MCF 10A (cell line): ENCODE measurements around the gene ANO2. TPM values are rescaled to one million over a fixed set of nuclear protein-coding genes. Genes with fewer than 3 reads are reported as not detected.

Experiments used
- BruUV-seq: library from RNA; stranded (reverse); fragments of 400-500 nt; replicated peaks from 2 replicates; lab custom pipeline; 2021; lab: Mats Ljungman, UMichigan
- CTCF ChIA-PET: fragments of 300-600 bp; sonication (Branson Sonifier 250); formaldehyde crosslinking; extraction: SDS; loops from one replicate; lab custom pipeline; 2021; ENCODE audit warnings: antibody characterized with exemption, inconsistent platforms; lab: Yijun Ruan, JAX
- POLR2A ChIA-PET: fragments of 300-600, 350-650 bp; sonication (Branson Sonifier 250); formaldehyde crosslinking; extraction: SDS; loops from one replicate; lab custom pipeline; 2020; ENCODE audit warnings: antibody characterized with exemption, inconsistent platforms; lab: Yijun Ruan, JAX
- DNase-seq: peaks from one replicate; pipeline ENCODE4 v3.0.0-alpha.2; 2018; ENCODE audit not compliant: unreplicated experiment
- H3K27ac Mint-ChIP-seq: one replicate; pipeline ENCODE4 v1.8.0; 2022; ENCODE audit warnings: mild to moderate bottlenecking, low read depth, mixed read lengths; ENCODE audit not compliant: unreplicated experiment
- H3K27me3 Mint-ChIP-seq: one replicate; pipeline ENCODE4 v1.8.0; 2022; ENCODE audit warnings: mixed read lengths; ENCODE audit not compliant: insufficient read depth, unreplicated experiment
- H3K36me3 Mint-ChIP-seq: one replicate; pipeline ENCODE4 v1.8.0; 2022; ENCODE audit warnings: mild to moderate bottlenecking, moderate library complexity, mixed read lengths; ENCODE audit not compliant: insufficient read depth, unreplicated experiment
- H3K4me1 Mint-ChIP-seq: one replicate; pipeline ENCODE4 v1.8.0; 2022; ENCODE audit warnings: mixed read lengths; ENCODE audit not compliant: insufficient read depth, unreplicated experiment
- H3K4me3 Mint-ChIP-seq: one replicate; pipeline ENCODE4 v1.8.0; 2022; ENCODE audit warnings: mild to moderate bottlenecking, moderate library complexity, mixed read lengths; ENCODE audit not compliant: unreplicated experiment
- H3K9me3 Mint-ChIP-seq: one replicate; pipeline ENCODE4 v1.8.0; 2022; ENCODE audit warnings: mixed read lengths; ENCODE audit not compliant: unreplicated experiment
- CTCF ChIP-seq: fragments of 200-600 bp; IDR thresholded peaks from one replicate; pipeline ENCODE4 v1.8.0; 2022; ENCODE audit warnings: antibody characterized with exemption, mild to moderate bottlenecking; ENCODE audit not compliant: unreplicated experiment
- intact Hi-C: fragments of 100-400 bp; cut with micrococcal nuclease; formaldehyde crosslinking; loops from 2 replicates; pipeline ENCODE4 v1.14.1; 2022
- total RNA-seq: library from RNA; stranded (reverse); gene quantifications from 2 replicates; pipeline ENCODE4 v1.2.3, GENCODE V29; 2022

Gene ANO2
- total RNA-seq, 1 experiment from 2014 or later = not detected

- intact Hi-C loops = no loop called here
- H3K9me3 Mint-ChIP-seq = peaks cover 7% of the 10 kb centered on the region
- H3K36me3 Mint-ChIP-seq = no peaks in the 10 kb centered on the region
- CTCF ChIA-PET = no interaction called here
- DNase-seq = no peak
- POLR2A ChIA-PET = no interaction called here
- H3K4me1 Mint-ChIP-seq = no peaks in the 10 kb centered on the region
- BruUV-seq = no TSS peak
- no peak overlapping the region for H3K4me3 Mint-ChIP-seq
- no peaks in the 10 kb centered on the region for H3K27me3 Mint-ChIP-seq
- no peak overlapping the region for H3K27ac Mint-ChIP-seq
- no peak for TF ChIP-seq CTCF
These were observed 23.8 kb downstream of the ANO2 start for GRCh38 chr12:5921027-5921909.

- Mint-ChIP-seq H3K4me1 (no peaks in the 10 kb centered on the region), H3K27ac (no peak overlapping the region), H3K27me3 (no peaks in the 10 kb centered on the region), H3K4me3 (no peak overlapping the region), H3K9me3 (peaks cover 5% of the 10 kb centered on the region), H3K36me3 (no peaks in the 10 kb centered on the region)
- CTCF ChIA-PET = no interaction called here
- POLR2A ChIA-PET = no interaction called here
- no TSS peak for BruUV-seq
- no peak for TF ChIP-seq CTCF
- DNase-seq = no peak
- intact Hi-C loops = no loop called here
These were observed 28.2 kb downstream of the ANO2 start for GRCh38 chr12:5916785-5917290.

GRCh38 chr12:5915511-5915910 lies 29.5 kb downstream of the ANO2 start:
- Mint-ChIP-seq H3K4me1 (no peaks in the 10 kb centered on the region), H3K27ac (no peak overlapping the region), H3K27me3 (no peaks in the 10 kb centered on the region), H3K9me3 (no peaks in the 10 kb centered on the region), H3K36me3 (no peaks in the 10 kb centered on the region), H3K4me3 (no peak overlapping the region)
- no peak for DNase-seq
- TF ChIP-seq CTCF = no peak
- no TSS peak for BruUV-seq
- intact Hi-C loops = no loop called here
- ChIA-PET CTCF (no interaction called here), POLR2A (no interaction called here)

- no peak overlapping the region for H3K27ac Mint-ChIP-seq
- no peak for DNase-seq
- TF ChIP-seq CTCF = no peak
- no peaks in the 10 kb centered on the region for H3K4me1 Mint-ChIP-seq
- intact Hi-C loops = no loop called here
- H3K36me3 Mint-ChIP-seq = no peaks in the 10 kb centered on the region
- H3K27me3 Mint-ChIP-seq = no peaks in the 10 kb centered on the region
- BruUV-seq = no TSS peak
- no peak overlapping the region for H3K4me3 Mint-ChIP-seq
- ChIA-PET POLR2A (no interaction called here), CTCF (no interaction called here)
- no peaks in the 10 kb centered on the region for H3K9me3 Mint-ChIP-seq
These were observed 30.5 kb downstream of the ANO2 start for GRCh38 chr12:5914387-5915149.
